Liver (tissue), 2 donors: Measurements from ENCODE around the gene DDOST.

Experiments used
- CTCF ChIP-seq: fragments of 150-350 bp; IDR thresholded peaks from 2 replicates; pipeline ENCODE4 v1.5.1; 2017; ENCODE audit warnings: improper control_type of control experiment, low read depth, low read length; ENCODE audit not compliant: missing input control
- MAX ChIP-seq: IDR thresholded peaks from 2 replicates; pipeline ENCODE4 v1.6.1; 2016; ENCODE audit warnings: antibody characterized with exemption
- REST ChIP-seq: IDR thresholded peaks from 2 replicates; pipeline ENCODE4 v1.6.1; 2016; ENCODE audit warnings: antibody characterized with exemption, mild to moderate bottlenecking
- YY1 ChIP-seq: IDR thresholded peaks from 2 replicates; pipeline ENCODE4 v1.6.1; 2016; ENCODE audit warnings: antibody characterized with exemption, mild to moderate bottlenecking
- donor health status: healthy.

GRCh38 chr1:20699558-20699957 lies 38.4 kb upstream of the DDOST start:
- TF ChIP-seq MAX = no peak
- TF ChIP-seq CTCF = no peak
- TF ChIP-seq REST = no peak
- TF ChIP-seq YY1 = no peak
